GM23338 (cell line): ENCODE results near the gene TMEM131L. TPM values are rescaled to one million over a fixed set of nuclear protein-coding genes. Genes with fewer than 3 reads are reported as not detected.
A peak's percentile ranks its signal among the peaks of the same experiment; 100 is the strongest.

ENCODE experiments used
- ATAC-seq: fragments of 200-7000 bp; cut with Tn5 transposase; 3 replicates; pipeline ENCODE4 v1.9.1; 2020
- DNase-seq: peaks from one replicate; pipeline ENCODE4 v3.0.0-alpha.2; 2015; ENCODE audit warnings: low spot score
- H2AFZ ChIP-seq: fragments of 200-600 bp; sonication (generic); 2 replicates; pipeline ENCODE4 v1.8.0; 2016; ENCODE audit warnings: antibody characterized with exemption, mild to moderate bottlenecking, moderate library complexity
- H3F3A ChIP-seq: fragments of 200-600 bp; sonication (generic); replicated peaks from 2 replicates; pipeline ENCODE4 v1.8.0; 2017; ENCODE audit warnings: antibody characterized with exemption, mixed run types, low read depth
- H3K27ac ChIP-seq: fragments of 200-600 bp; sonication (generic); 2 replicates; pipeline ENCODE4 v1.6.1; 2016; ENCODE audit warnings: low read depth
- H3K27me3 ChIP-seq: fragments of 200-600 bp; sonication (generic); 2 replicates; pipeline ENCODE4 v1.8.0; 2016; ENCODE audit warnings: mild to moderate bottlenecking, mixed run types, moderate library complexity; ENCODE audit not compliant: insufficient read depth
- H3K36me3 ChIP-seq: fragments of 200-600 bp; sonication (generic); 2 replicates; pipeline ENCODE4 v1.8.0; 2016; ENCODE audit warnings: mild to moderate bottlenecking; ENCODE audit not compliant: insufficient read depth
- H3K4me1 ChIP-seq: fragments of 200-600 bp; sonication (generic); 2 replicates; pipeline ENCODE4 v1.8.0; 2016; ENCODE audit warnings: mild to moderate bottlenecking, moderate library complexity; ENCODE audit not compliant: insufficient read depth
- H3K4me2 ChIP-seq: fragments of 200-600 bp; sonication (generic); 2 replicates; pipeline ENCODE4 v1.7.1; 2017; ENCODE audit warnings: mixed run types
- H3K4me3 ChIP-seq: fragments of 200-600 bp; sonication (generic); 2 replicates; pipeline ENCODE4 v1.6.1; 2016; ENCODE audit warnings: mixed run types
- H3K79me2 ChIP-seq: fragments of 200-600 bp; sonication (generic); replicated peaks from 2 replicates; pipeline ENCODE4 v1.8.0; 2017; ENCODE audit warnings: mild to moderate bottlenecking; ENCODE audit not compliant: insufficient read depth
- H3K9me2 ChIP-seq: fragments of 200-600 bp; sonication (generic); 2 replicates; pipeline ENCODE4 v1.8.0; 2017; ENCODE audit not compliant: insufficient read depth
- H4K20me1 ChIP-seq: fragments of 200-600 bp; sonication (generic); replicated peaks from 2 replicates; pipeline ENCODE4 v1.8.0; 2017; ENCODE audit warnings: mild to moderate bottlenecking; ENCODE audit not compliant: insufficient read depth
- H3K27ac Mint-ChIP-seq: 2 replicates; pipeline ENCODE4 v1.8.0; 2020; ENCODE audit warnings: inconsistent platforms, mild to moderate bottlenecking, moderate library complexity, mixed read lengths
- H3K27me3 Mint-ChIP-seq: 3 replicates; pipeline ENCODE4 v1.8.0; 2022; ENCODE audit warnings: low read depth, mild to moderate bottlenecking, moderate library complexity, mixed read lengths, inconsistent platforms; ENCODE audit not compliant: insufficient read depth, poor library complexity
- H3K36me3 Mint-ChIP-seq: 3 replicates; pipeline ENCODE4 v1.8.0; 2021; ENCODE audit warnings: low read depth, mild to moderate bottlenecking, inconsistent platforms, moderate library complexity, mixed read lengths
- H3K4me1 Mint-ChIP-seq: 3 replicates; pipeline ENCODE4 v1.8.0; 2020; ENCODE audit warnings: mild to moderate bottlenecking, inconsistent platforms, mixed read lengths
- H3K4me3 Mint-ChIP-seq: 3 replicates; pipeline ENCODE4 v1.8.0; 2021; ENCODE audit warnings: moderate library complexity, mild to moderate bottlenecking, inconsistent platforms, mixed read lengths
- H3K9me3 Mint-ChIP-seq: 3 replicates; pipeline ENCODE4 v1.8.0; 2020; ENCODE audit warnings: moderate library complexity, mild to moderate bottlenecking, inconsistent platforms, mixed read lengths
- EZH2phosphoT487 ChIP-seq: fragments of 200-600 bp; sonication (generic); IDR thresholded peaks from one replicate; pipeline ENCODE4 v1.8.1; 2018; ENCODE audit warnings: antibody characterized with exemption; ENCODE audit not compliant: unreplicated experiment
- POLR2AphosphoS5 ChIP-seq: IDR thresholded peaks from 2 replicates; pipeline ENCODE4 v1.6.1; 2016; ENCODE audit warnings: antibody characterized with exemption, low read depth
- STAT1 ChIP-seq: IDR thresholded peaks from one replicate; pipeline ENCODE4 v1.6.1; 2016; ENCODE audit warnings: antibody characterized with exemption; ENCODE audit not compliant: unreplicated experiment
- ZNF114 ChIP-seq: fragments of 250-450 bp; sonication (Bioruptor Pico); IDR thresholded peaks from 2 replicates; pipeline ENCODE4 v1.5.0; 2020; ENCODE audit warnings: mild to moderate bottlenecking, moderate library complexity
- ZNF331 ChIP-seq: fragments of 250-450 bp; sonication (Bioruptor Pico); IDR thresholded peaks from 2 replicates; pipeline ENCODE4 v1.5.0; 2020; ENCODE audit warnings: low read depth, mild to moderate bottlenecking, moderate library complexity
- polyA plus RNA-seq: library from polyadenylated mRNA; unstranded; fragments of >200 nt; fragmentation: Nextera tagmentation; extraction: Ambion mirVana; gene quantifications from 2 replicates; pipeline ENCODE4 v1.2.1, GENCODE V29; 2016
- total RNA-seq: library from RNA; depleted of rRNA; stranded (reverse); fragments of >200 nt; shearing (Covaris generic); gene quantifications from 2 replicates; pipeline ENCODE4 v1.2.3, GENCODE V29; 2014
- TF ChIP-seq, protein P1 (sequence below), 2 experiments: fragments of 200-600 bp in 1 of 2; sonication (generic) in 1 of 2; conservative IDR thresholded peaks; 2 replicates each; pipeline versions ENCODE4 v1.5.1 to v1.6.1; 2016 to 2017; ENCODE audit warnings: antibody characterized with exemption in 2 of 2, low read depth in 2 of 2, mild to moderate bottlenecking in 2 of 2, moderate library complexity in 1 of 2
- TF ChIP-seq, protein P2 (sequence below): IDR thresholded peaks from 2 replicates; pipeline ENCODE4 v1.6.1; 2016; ENCODE audit warnings: antibody characterized with exemption
- TF ChIP-seq, protein P3 (sequence below): IDR thresholded peaks from one replicate; pipeline ENCODE4 v1.6.1; 2018; ENCODE audit warnings: antibody characterized with exemption; ENCODE audit not compliant: unreplicated experiment
- TF ChIP-seq, protein P4 (sequence below): fragments of 250-450 bp; sonication (Bioruptor Pico); IDR thresholded peaks from 2 replicates; pipeline ENCODE4 v1.5.0; 2020; ENCODE audit warnings: mild to moderate bottlenecking, moderate library complexity

Gene TMEM131L
- total and polyA plus RNA-seq, 2 experiments from 2014 or later = 11.1 to 32.2 TPM

DNA sequence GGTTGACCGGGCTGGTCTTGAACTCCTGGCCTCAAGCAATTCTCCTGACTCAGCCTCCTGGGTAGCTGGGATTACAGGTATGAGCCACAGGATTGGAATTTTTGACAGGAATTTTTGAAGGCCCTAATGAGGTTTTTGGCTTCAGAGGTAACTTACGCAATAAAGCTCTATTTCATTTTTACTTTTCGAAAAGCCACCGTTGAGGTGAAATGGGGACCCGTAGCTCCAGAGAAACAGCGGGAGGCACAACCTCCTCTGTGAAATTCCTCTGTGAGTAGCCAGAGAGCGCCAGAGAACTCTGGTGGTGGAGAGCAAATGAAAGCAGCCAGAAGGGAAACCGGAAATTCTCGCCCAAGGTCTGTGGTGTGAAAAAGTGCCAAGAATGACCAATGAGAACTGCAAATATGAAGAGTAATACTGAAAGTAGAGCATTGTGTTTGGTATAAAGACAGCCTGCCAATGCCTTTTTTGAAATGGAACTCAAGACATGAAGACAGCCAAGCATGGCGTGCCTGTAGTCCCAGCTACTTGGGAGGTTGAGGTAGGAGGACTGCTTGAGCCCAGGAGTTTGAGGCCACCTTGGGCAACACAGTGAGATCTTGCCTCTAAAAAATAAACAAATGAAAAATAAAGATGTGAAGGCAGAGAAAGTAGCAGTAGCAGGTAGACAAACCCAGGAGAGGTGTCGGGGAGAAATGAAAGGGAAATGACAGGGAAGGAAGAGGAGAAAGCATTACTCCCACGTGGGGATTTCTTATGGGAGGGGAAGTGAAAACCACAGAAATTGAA is 33.0 kb upstream of the TMEM131L start (continued):
- TF ChIP-seq, protein P1, sequence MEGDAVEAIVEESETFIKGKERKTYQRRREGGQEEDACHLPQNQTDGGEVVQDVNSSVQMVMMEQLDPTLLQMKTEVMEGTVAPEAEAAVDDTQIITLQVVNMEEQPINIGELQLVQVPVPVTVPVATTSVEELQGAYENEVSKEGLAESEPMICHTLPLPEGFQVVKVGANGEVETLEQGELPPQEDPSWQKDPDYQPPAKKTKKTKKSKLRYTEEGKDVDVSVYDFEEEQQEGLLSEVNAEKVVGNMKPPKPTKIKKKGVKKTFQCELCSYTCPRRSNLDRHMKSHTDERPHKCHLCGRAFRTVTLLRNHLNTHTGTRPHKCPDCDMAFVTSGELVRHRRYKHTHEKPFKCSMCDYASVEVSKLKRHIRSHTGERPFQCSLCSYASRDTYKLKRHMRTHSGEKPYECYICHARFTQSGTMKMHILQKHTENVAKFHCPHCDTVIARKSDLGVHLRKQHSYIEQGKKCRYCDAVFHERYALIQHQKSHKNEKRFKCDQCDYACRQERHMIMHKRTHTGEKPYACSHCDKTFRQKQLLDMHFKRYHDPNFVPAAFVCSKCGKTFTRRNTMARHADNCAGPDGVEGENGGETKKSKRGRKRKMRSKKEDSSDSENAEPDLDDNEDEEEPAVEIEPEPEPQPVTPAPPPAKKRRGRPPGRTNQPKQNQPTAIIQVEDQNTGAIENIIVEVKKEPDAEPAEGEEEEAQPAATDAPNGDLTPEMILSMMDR (conservative IDR thresholded peaks at IDR 0.05; ENCODE audit: low read depth in 2 of 2) = peak; percentile 71 to 85

DNA sequence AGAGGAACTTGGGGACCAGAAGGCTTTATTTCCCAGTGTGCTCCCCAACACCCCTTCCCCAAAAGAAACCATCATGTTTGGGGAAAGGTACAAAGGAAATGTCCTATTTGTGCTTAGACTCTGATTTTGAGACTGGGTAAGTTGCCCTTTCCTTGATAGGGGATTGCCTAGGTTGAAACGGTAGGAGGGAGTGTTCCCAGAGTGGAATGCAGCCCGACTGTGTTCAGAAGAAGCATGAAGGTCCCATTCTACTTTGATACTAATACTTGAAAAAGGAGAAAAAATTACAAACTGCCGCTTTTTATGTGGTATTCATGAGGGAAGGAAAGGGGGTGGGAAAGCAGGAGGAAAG is 32.4 kb upstream of the TMEM131L start:
- H3K9me3 Mint-ChIP-seq = no peaks in the 10 kb centered on the region
- Histone ChIP-seq H3K27me3 (no peaks in the 10 kb centered on the region), H4K20me1 (no peaks in the 10 kb centered on the region)

More for the DNA sequence above, 32.4 kb upstream of the TMEM131L start:
- H3K4me3 Mint-ChIP-seq = no peak overlapping the region
- H3K4me2 ChIP-seq = no peak overlapping the region
- no peak overlapping the region for H3K4me3 ChIP-seq
- H3K79me2 ChIP-seq = no peaks in the 10 kb centered on the region
- H3K27ac ChIP-seq = no peak overlapping the region
- H3K36me3 Mint-ChIP-seq = no peaks in the 10 kb centered on the region
- H3K27me3 Mint-ChIP-seq = peaks cover 4% of the 10 kb centered on the region
- no peaks in the 10 kb centered on the region for H3K36me3 ChIP-seq
- peak; percentile 44 for ATAC-seq
- H3K4me1 Mint-ChIP-seq = peaks cover 7% of the 10 kb centered on the region; the same call in 2 of the 3 replicates
- peak overlapping the region; percentile 82; the same call in 1 of the 2 replicates for H2AFZ ChIP-seq
- H3K9me2 ChIP-seq = no peaks in the 10 kb centered on the region
- DNase-seq = no peak
- no peaks in the 10 kb centered on the region for H3F3A ChIP-seq
- no peaks in the 10 kb centered on the region for H3K4me1 ChIP-seq
- TF ChIP-seq, protein P2, sequence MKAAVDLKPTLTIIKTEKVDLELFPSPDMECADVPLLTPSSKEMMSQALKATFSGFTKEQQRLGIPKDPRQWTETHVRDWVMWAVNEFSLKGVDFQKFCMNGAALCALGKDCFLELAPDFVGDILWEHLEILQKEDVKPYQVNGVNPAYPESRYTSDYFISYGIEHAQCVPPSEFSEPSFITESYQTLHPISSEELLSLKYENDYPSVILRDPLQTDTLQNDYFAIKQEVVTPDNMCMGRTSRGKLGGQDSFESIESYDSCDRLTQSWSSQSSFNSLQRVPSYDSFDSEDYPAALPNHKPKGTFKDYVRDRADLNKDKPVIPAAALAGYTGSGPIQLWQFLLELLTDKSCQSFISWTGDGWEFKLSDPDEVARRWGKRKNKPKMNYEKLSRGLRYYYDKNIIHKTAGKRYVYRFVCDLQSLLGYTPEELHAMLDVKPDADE = no peak
- TF ChIP-seq ZNF331 (CRISPR knock-in tag) (no peak), ZNF114 (CRISPR knock-in tag) (no peak), STAT1 (no peak), EZH2phosphoT487 (no peak), POLR2AphosphoS5 (no peak)
- TF ChIP-seq, protein P3, sequence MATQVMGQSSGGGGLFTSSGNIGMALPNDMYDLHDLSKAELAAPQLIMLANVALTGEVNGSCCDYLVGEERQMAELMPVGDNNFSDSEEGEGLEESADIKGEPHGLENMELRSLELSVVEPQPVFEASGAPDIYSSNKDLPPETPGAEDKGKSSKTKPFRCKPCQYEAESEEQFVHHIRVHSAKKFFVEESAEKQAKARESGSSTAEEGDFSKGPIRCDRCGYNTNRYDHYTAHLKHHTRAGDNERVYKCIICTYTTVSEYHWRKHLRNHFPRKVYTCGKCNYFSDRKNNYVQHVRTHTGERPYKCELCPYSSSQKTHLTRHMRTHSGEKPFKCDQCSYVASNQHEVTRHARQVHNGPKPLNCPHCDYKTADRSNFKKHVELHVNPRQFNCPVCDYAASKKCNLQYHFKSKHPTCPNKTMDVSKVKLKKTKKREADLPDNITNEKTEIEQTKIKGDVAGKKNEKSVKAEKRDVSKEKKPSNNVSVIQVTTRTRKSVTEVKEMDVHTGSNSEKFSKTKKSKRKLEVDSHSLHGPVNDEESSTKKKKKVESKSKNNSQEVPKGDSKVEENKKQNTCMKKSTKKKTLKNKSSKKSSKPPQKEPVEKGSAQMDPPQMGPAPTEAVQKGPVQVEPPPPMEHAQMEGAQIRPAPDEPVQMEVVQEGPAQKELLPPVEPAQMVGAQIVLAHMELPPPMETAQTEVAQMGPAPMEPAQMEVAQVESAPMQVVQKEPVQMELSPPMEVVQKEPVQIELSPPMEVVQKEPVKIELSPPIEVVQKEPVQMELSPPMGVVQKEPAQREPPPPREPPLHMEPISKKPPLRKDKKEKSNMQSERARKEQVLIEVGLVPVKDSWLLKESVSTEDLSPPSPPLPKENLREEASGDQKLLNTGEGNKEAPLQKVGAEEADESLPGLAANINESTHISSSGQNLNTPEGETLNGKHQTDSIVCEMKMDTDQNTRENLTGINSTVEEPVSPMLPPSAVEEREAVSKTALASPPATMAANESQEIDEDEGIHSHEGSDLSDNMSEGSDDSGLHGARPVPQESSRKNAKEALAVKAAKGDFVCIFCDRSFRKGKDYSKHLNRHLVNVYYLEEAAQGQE = no peak
- TF ChIP-seq, protein P4, sequence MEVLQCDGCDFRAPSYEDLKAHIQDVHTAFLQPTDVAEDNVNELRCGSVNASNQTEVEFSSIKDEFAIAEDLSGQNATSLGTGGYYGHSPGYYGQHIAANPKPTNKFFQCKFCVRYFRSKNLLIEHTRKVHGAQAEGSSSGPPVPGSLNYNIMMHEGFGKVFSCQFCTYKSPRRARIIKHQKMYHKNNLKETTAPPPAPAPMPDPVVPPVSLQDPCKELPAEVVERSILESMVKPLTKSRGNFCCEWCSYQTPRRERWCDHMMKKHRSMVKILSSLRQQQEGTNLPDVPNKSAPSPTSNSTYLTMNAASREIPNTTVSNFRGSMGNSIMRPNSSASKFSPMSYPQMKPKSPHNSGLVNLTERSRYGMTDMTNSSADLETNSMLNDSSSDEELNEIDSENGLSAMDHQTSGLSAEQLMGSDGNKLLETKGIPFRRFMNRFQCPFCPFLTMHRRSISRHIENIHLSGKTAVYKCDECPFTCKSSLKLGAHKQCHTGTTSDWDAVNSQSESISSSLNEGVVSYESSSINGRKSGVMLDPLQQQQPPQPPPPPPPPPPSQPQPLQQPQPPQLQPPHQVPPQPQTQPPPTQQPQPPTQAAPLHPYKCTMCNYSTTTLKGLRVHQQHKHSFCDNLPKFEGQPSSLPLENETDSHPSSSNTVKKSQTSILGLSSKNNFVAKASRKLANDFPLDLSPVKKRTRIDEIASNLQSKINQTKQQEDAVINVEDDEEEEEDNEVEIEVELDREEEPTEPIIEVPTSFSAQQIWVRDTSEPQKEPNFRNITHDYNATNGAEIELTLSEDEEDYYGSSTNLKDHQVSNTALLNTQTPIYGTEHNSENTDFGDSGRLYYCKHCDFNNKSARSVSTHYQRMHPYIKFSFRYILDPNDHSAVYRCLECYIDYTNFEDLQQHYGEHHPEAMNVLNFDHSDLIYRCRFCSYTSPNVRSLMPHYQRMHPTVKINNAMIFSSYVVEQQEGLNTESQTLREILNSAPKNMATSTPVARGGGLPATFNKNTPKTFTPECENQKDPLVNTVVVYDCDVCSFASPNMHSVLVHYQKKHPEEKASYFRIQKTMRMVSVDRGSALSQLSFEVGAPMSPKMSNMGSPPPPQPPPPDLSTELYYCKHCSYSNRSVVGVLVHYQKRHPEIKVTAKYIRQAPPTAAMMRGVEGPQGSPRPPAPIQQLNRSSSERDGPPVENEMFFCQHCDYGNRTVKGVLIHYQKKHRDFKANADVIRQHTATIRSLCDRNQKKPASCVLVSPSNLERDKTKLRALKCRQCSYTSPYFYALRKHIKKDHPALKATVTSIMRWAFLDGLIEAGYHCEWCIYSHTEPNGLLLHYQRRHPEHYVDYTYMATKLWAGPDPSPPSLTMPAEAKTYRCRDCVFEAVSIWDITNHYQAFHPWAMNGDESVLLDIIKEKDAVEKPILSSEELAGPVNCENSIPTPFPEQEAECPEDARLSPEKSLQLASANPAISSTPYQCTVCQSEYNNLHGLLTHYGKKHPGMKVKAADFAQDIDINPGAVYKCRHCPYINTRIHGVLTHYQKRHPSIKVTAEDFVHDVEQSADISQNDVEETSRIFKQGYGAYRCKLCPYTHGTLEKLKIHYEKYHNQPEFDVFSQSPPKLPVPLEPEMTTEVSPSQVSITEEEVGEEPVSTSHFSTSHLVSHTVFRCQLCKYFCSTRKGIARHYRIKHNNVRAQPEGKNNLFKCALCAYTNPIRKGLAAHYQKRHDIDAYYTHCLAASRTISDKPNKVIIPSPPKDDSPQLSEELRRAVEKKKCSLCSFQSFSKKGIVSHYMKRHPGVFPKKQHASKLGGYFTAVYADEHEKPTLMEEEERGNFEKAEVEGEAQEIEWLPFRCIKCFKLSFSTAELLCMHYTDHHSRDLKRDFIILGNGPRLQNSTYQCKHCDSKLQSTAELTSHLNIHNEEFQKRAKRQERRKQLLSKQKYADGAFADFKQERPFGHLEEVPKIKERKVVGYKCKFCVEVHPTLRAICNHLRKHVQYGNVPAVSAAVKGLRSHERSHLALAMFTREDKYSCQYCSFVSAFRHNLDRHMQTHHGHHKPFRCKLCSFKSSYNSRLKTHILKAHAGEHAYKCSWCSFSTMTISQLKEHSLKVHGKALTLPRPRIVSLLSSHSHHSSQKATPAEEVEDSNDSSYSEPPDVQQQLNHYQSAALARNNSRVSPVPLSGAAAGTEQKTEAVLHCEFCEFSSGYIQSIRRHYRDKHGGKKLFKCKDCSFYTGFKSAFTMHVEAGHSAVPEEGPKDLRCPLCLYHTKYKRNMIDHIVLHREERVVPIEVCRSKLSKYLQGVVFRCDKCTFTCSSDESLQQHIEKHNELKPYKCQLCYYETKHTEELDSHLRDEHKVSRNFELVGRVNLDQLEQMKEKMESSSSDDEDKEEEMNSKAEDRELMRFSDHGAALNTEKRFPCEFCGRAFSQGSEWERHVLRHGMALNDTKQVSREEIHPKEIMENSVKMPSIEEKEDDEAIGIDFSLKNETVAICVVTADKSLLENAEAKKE = no peak
- no peak overlapping the region for H3K27ac Mint-ChIP-seq
